NCI-H146 (cell line): ENCODE data around the gene LSM4.
A peak's percentile ranks its signal among the peaks of the same experiment; 100 is the strongest.
"Not testable (repeated sequence)": the region's sequence is repeated elsewhere in the genome, so short reads cannot be mapped to it uniquely, and the experiment has no call there.

Experiments
- DNase-seq: peaks from one replicate; lab custom pipeline; 2025; lab: John Stamatoyannopoulos, UW

Gene LSM4

DNA sequence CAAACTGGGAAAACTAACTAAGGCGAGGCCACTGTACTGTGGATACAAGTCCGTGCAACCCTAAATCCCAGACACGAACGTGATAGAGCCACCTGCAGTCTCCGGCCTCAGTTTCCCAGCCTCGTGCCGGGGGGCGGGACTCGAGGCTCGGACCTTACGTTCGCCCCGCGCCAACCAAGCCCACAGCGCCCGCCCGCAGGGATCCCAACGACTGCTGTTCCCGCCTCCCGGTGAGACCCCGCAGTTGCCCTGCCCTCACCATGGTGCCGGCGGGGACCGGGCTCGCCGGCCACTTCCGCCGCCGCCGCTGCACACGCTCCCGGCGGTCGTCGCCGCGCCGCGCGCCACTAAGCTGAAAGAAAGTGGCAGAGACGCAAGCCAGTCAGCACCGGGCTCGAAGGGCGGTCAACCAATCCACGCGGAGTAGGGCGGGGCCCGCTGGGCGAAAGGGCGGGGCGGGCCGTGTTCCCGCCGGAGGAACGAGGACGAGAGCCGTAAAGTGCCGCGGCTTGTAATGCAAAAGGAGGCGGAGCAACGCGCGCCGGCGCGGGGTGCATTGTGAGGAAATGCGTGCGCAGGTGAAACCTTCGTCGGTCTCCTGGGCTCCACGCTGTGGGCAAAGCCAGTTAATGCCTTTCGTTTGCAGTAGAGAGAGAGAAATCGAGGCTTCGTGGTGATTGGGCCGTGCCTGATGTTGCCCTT lies at the start of gene LSM4:
TSS of gene LSM4 (minus strand) at position 318 of the 702 bp plus-strand sequence. CDS start at position 262, 56 bp downstream.
- peak; percentile 99 for DNase-seq

DNA sequence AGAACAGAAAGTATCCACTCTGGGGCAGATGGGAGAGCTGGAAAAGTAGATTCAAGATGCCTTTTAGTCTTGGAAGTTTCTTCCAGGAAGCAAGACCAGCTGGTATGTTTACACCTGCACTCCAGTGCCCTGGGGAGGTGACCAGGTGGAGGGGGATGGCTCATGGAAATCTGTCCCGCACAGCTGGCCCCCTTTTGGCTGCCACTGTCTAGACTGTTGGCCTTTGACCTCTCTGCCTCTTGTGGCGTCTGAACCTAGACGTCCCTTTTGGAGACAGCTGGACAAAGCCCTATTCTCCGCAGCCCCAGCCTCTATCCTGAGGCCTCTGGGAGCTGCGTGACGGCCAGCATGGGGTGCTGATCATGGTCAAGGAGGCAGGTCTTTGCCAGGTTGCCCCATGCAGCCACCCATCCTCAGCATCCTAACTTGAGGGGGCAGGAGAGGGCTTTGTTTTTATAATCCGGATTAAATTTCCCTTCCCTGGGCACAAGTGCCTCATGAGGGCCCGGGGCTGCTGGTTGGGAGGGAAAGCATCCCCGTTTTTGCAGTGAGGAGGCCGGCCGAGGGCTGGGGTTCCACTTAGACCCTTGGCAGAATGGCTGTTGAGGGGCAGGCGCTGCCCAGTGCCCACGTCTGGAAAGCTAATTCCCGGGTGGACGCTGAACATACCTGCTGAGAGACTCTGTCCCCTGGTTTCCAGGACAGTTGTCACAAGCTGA lies 45.8 kb upstream of the LSM4 start:
- no peak for DNase-seq

- DNase-seq = peak; percentile 17
Observed at GRCh38 chr19:18366021-18366435, 43.2 kb upstream of the LSM4 start.

DNA sequence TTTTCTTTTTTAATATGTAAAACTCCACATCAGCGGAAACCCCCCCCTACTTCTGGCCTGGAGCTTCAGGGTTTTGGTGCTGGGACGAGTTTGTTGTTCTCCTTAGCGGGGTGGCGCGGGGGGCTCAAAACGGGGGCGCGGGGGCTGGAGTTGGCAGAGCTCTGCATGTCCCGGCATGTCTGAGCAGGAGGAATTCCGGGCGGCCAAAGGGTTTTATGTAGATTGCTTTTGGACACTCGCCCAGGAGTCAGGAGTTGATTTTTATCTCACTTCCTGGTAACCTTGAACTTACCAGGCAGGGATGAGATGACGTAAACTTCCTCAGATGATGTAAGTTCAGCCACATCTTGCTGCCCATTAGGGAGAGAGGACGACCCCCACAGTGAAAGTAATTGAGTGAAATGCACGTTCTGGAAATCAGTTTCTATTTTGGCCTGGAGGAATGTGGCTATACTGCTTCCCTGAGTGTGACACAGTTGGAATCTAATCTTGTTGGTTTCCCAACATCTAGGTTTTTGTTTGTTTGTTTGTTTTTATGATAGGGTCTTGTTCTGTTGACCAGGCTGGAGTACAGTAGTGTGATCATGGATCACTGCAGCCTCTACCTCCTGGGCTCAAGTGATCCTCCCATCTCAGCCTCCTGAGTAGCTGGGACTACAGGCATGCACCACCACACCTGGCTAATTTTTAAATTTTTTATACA lies 42.1 kb upstream of the LSM4 start:
- DNase-seq = peak; percentile 88

GRCh38 chr19:18364277-18364825 lies 41.5 kb upstream of the LSM4 start:
- not testable (repeated sequence) for DNase-seq

DNA sequence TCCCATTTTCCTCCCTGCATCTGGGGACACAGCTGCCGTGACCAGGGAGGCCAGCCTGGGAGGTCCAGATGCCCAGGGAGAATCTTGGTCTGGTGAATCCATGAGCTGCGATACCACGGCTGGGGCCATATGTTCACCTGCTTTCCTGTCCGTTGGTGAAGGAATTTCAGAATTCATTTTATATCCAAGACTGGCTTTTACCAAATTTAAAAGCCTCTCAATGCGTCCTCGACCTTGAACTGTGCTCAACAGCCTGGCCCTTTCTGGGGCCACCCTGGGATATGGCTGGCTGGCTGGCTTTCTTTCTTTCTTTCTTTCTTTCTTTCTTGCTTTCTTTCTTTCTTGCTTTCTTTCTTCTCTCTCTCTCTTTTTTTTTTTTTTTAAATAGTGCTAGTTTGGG lies 40.9 kb upstream of the LSM4 start:
- no peak for DNase-seq

DNA sequence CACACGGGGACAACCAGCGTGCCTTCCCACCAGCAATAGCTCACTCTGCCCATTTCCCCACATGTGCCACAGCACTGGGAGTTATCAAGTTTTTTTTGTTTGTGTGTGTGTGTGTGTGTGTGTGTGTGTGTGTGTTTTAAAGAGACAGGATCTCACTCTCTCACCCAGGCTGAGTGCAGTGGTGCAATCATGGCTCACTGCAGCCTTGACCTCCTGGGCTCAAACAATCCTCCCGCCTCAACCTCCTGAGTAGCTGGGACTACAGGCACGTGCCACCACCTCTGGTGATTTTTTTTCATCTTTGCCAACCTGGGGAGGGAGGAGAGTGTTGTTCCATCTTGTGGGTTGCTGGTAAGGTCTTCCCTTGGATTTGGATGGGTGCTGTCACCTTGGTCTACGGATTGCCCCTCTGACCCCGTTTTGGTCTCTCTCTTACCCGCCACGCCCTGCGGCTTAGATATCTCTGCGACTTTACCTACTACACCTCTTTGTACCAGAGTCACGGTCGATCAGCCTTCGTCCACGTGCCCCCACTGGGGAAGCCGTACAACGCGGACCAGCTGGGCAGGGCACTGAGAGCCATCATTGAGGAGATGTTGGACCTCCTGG lies 40.2 kb upstream of the LSM4 start:
- no peak for DNase-seq

DNA sequence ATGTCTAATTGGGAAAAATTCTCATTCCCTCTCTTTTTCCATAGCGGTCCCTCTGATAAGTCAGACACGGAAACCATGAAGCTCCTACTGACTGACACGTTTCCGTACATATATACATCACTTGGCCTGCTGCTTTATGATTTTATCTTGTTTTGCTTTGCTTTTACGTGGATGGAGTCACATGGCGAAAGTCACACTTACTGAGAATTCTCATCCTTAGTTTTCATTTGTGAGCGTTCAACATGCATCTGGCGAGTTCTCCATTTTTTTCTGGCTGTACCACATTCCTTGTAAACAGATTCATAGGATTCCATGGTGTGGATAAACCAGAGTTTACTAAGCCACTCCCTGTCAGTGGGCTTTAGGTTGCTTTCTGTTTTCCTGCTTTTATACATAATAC lies 38.8 kb upstream of the LSM4 start:
- no peak for DNase-seq

DNA sequence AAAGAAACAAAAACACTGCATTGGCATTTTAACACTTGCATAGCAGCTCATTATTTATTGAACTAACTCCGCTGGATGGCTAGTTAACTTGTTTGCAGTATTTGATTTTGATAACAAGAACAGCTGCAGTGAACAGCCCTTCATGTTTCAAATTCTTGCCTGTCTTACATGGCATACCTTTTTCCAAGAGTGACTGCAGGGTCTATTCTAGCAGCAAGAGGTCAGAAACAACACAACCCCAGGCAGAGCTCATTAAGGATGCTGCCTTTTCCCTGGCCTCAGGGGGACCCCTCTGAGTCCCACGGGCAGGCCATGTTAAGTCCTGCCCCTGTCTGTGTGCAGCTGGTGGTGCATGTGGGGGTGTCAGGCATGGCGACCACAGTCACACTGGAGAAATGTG lies 34.2 kb upstream of the LSM4 start:
- no peak for DNase-seq

GRCh38 chr19:18354743-18355142 lies 31.9 kb upstream of the LSM4 start:
- not testable (repeated sequence) for DNase-seq

GRCh38 chr19:18353378-18354005 lies 30.6 kb upstream of the LSM4 start:
- no peak for DNase-seq

DNA sequence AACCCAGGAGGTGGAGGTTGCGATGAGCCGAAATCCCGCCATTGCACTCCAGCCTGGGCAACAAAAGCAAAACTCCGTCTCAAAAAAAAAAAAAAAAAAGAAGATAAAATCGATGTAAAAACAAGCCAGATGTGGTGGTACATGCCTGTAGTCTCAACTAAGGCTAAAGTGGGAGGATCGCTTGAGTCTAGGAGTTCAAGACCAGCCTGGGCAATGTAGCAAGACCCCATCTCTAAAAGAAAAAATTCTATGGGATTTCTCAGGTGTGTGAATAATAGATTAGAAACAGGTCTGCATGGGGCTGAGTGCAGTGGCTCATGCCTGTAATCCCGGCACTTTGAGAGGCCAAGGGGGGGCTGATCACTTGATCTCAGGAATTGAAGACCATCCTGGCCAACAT lies 28.7 kb upstream of the LSM4 start:
- DNase-seq = no peak

- no peak for DNase-seq
Observed at GRCh38 chr19:18350490-18350889, 27.6 kb upstream of the LSM4 start.

GRCh38 chr19:18349524-18350128 lies 26.8 kb upstream of the LSM4 start:
- peak; percentile 37 for DNase-seq

DNA sequence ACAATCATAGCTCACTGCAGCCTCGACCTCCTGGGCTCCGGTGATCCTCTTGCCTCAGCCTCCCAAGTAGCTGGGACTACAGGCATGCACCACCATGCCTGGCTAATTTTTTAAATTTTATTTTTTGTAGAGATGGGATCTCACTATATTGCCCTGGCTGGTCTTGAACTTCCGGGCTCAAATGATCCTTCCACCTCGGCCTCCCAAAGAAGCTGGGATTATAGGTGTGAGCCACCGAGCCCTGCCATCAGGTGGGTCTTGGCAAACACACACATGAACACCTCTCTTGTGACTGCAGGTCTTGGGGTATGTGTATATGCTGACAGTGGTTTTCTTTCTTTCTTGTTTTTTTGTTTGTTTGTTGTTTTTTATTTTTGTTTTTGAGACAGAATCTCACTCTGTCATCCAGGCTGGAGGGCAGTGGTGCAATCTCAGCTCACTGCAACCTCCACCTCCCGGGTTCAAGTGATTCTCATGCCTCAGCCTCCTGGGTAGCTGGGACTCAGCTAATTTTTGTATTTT lies 26.0 kb upstream of the LSM4 start:
- DNase-seq = not testable (repeated sequence)

DNA sequence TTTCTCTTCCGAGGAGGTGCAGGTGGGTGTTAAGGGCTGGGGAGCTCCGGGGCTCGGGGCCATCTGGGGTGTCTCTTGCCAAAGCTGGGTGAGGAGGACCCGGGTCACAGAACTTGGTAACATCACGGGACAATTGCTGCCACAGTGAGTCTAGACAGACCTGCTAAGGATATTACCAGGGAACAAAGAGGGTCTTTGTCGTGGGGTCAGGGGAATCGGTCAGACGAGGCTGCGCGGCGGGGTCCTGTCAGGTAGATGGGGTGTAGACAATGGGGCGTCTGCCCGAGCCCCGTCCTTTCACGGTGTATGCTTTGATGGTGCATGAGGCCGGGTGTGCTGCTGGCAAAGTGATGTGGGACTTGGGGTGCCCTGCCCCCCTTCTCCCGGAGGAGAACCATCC lies 25.3 kb upstream of the LSM4 start:
- no peak for DNase-seq

DNA sequence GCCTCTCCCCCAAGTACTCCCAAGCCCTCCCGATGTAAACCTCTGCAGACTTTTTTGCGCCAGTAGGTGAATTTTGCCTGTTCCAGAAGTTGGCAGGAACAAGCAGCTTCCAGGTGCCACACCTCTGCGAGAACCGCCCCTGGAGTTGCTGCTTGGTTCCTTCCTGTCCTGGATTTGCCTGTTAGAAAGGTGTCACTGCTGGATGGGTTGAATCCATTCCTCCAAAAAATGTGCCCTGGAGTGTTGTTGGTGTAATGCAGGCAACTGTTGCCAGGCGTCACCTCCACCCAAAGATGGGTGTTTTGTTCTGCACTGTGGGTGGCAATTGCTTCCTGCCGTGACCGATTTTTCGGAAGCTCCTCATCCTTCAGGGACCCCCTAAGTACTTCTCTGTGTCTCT lies 23.2 kb upstream of the LSM4 start:
- no peak for DNase-seq

GRCh38 chr19:18345296-18345695 lies 22.4 kb upstream of the LSM4 start:
- DNase-seq = no peak

DNA sequence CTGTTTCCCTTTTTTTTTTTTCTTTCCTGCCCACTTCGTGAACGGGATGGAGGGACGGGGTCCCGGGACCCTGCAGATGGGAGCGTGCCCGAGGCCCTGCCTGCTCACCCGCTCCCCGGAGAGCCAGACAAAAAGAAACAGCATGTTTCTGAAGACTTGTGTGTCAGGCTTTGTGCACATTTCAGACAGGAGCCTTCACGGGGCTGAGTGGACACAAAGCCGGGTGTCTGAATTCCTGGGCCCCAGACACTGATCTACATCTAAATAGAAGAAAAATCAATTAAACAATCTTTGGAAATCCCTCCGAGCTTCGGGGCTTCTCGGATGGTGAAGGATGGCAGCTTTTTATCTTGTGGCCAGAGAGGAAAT lies 21.7 kb upstream of the LSM4 start:
- DNase-seq = no peak

DNA sequence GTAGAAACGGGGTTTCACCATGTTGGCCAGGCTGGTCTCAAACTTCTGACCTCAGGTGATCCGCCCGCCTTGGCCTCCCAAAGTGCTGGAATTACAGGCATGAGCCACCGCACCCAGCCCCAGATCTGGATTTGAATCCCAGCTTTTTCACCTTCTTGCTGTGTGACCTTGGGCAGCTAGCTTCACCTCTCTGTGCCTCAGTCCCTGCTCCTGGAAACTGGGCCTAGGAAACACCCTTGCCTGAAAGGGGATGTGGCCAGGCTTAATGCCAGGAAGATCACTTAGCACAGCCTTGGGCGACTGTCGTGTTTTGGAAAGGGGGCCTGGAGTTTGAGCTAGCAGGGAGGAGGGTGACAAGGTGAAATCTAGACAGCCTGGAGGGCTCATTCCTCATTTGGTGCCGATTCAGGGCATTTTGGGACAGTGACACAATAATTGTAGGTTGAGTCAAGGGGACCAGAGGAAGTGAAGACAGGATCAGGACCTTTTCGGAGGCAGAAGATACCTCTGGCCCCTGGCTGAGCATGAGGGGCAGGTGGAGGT lies 19.3 kb upstream of the LSM4 start:
- DNase-seq = no peak
